ENCODE results near the gene CYB5R4. TPM values are rescaled to one million over a fixed set of nuclear protein-coding genes. Genes with fewer than 3 reads are reported as not detected.

CYB5R4 gene
- polyA plus RNA-seq, 6 donors from 2014 or later = 69.3 to 83.5 (median 72.4) TPM

Other genes with a start within 250 kb of the CYB5R4 start
- not detected for gene SNAP91, start 150.6 kb upstream of the CYB5R4 start, polyA plus RNA-seq (ENCODE audit: low read depth in 6 of 6)
- not detected for gene RIPPLY2, start 6.3 kb upstream of the CYB5R4 start, polyA plus RNA-seq (ENCODE audit: low read depth in 6 of 6)
- under 1 TPM in 2 of 6 donors, not detected in 4; 0.12 to 0.54 TPM for gene MRAP2, start 174.1 kb downstream of the CYB5R4 start, polyA plus RNA-seq (ENCODE audit: low read depth in 6 of 6)